Measurements from ENCODE around the gene EFR3B. TPM values are rescaled to one million over a fixed set of nuclear protein-coding genes. Genes with fewer than 3 reads are reported as not detected.
A peak's percentile ranks its signal among the peaks of the same experiment; 100 is the strongest.

Gene EFR3B
- total RNA-seq, 2 donors from 2014 or later, result 0.98 to 3.2 TPM

DNA sequence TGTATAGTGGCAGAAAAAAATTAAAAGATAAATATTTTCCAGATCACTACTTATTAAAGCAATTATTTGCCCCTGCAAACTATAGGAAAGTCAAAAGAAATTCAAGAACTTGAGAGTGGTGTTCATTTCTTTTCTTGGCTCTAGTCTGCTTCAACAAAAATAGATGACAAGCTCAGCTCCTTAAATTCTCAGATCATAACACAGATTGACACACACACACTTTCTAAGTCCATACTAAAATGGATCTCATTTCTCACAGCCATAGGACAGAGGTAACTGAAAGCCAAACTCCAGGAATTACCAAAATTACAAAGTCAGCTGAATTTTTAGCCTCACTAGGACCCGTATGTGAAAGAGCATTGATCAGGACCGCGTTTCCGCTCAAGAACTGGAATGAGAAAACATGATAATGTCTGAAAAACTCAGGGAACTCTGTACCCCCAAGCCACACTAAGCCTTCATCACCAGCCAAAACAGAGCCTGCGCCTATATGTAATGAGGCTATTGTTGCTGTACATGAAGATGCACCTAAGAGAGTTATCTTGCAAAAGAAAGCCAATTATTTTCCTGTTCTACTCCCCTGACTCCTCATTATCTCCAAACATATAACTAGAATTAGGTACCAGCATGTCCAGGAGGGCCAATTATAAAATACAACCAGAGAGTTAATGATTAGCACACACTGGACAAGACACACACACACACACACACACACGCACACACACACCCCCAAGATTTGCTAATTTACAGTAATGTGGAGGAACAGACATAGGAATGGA, 16.5 kb upstream of the EFR3B start:
- Mint-ChIP-seq H3K9me3 (no peaks in the 10 kb centered on the region), H3K4me3 (no peak overlapping the region), H3K4me1 (ENCODE audit: low read depth in 2 of 2) (no peaks in the 10 kb centered on the region), H3K36me3 (no peaks in the 10 kb centered on the region), H3K27ac (no peak overlapping the region), H3K27me3 (peaks cover 12 to 13% of the 10 kb centered on the region in 2 donors)
- ATAC-seq (no peak), DNase-seq (ENCODE audit: low spot score) (no peak)

DNA sequence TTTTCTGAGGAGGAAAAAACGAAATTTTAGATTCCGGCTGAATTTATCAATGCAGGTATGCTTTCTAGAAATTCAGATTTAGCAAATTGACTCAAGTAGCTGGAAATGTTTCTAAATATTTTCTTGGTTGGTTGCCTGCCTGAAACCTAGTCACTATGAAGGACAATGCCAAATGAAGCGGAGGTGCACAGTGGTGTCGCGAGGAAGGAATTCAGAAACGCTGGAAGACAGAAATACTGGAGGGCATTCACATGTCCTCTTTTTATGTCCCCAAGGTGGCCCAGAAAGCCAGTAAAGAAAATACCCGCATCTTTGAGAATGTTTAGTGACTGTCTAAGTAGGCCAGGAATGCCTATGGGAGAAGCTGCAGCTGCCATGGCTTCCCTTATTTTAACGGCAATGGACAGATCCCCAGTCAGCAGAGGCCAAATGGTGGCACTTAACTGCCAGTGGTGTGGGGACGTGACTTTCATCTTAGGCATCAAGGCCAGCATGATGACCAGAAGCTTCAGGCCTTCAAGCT, 15.8 kb upstream of the EFR3B start:
- Mint-ChIP-seq H3K36me3 (no peaks in the 10 kb centered on the region), H3K9me3 (no peaks in the 10 kb centered on the region), H3K4me1 (ENCODE audit: low read depth in 2 of 2) (no peaks in the 10 kb centered on the region), H3K4me3 (no peak overlapping the region), H3K27ac (no peak overlapping the region), H3K27me3 (peaks cover 12 to 13% of the 10 kb centered on the region in 2 donors)
- ATAC-seq (no peak), DNase-seq (ENCODE audit: low spot score) (no peak)

DNA sequence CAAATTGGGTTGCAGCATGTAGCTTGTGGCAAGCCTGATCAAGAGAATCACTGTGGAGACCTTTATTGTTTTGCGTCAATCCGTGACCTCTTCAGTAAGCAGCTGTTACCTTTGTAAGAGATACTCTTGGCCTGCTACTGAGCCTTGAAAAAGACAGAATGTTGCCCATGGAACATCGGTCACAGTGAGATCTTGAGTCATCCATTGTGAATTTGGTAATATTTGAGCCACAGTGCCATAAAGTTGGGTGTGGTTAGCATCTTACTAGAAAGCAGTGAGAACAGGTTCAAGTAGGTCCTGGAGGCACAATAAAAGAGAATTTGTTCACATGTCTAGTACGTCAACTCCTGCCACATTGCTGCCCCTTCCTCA, 12.7 kb upstream of the EFR3B start:
- H3K27me3 Mint-ChIP-seq, result peaks cover 4 to 7% of the 10 kb centered on the region in 2 donors
- ATAC-seq (no peak), DNase-seq (ENCODE audit: low spot score) (no peak)
- H3K27ac Mint-ChIP-seq, result no peak overlapping the region
- no peaks in the 10 kb centered on the region for H3K9me3 Mint-ChIP-seq
- H3K36me3 Mint-ChIP-seq, result no peaks in the 10 kb centered on the region
- no peak overlapping the region for H3K4me3 Mint-ChIP-seq
- H3K4me1 Mint-ChIP-seq (ENCODE audit: low read depth in 2 of 2), result no peaks in the 10 kb centered on the region

DNA sequence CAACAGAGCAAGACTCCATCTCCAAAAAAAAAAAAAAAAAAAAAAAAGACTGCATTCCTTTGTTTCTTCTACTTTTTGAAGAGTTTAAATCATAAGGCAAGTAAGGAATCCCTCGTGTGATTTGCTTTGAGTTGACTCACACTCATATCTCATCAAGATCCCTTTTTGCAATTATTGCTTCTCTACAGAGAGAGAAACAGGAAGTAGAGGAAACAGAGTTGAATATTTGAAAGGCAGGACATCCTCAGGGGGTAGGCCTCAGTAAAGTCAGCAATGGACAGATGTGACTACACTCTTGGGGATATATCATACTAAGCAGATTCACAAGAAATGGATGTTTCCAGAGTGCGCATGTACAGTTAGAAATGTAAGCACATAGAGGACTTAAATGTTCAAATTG, 11.2 kb upstream of the EFR3B start:
- H3K27ac Mint-ChIP-seq, result no peak overlapping the region

DNA sequence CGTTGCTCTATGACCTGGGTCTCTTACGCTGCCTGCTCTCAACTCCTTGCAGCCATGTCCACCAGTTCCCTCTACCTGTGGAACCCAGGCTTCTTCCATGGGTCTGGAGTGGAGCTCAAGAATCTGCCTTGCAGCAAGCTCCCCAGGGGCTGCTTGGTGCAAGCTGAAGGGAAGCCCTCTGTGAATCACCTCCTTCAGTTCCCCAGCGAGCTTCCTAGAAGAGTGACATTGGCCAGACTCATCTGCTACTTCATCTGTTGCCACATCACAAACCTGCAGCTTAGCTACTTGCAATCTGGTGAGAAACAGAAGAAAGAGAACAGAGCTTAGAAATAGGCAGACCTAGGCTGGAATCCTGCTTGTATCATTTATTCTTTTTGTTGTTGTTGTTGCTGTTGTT, 9.8 kb upstream of the EFR3B start:
- Mint-ChIP-seq H3K27me3 (peaks cover 6 to 8% of the 10 kb centered on the region in 2 donors), H3K4me1 (ENCODE audit: low read depth in 2 of 2) (no peaks in the 10 kb centered on the region), H3K4me3 (no peak overlapping the region), H3K9me3 (no peaks in the 10 kb centered on the region), H3K36me3 (no peaks in the 10 kb centered on the region), H3K27ac (no peak overlapping the region)
- no peak for DNase-seq (ENCODE audit: low spot score)
- ATAC-seq, result no peak

More for the DNA sequence above, 11.2 kb upstream of the EFR3B start:
- ATAC-seq (no peak), DNase-seq (ENCODE audit: low spot score) (no peak)
- Mint-ChIP-seq H3K36me3 (no peaks in the 10 kb centered on the region), H3K4me3 (no peak overlapping the region), H3K27me3 (peaks cover 2 to 8% of the 10 kb centered on the region in 2 donors), H3K9me3 (no peaks in the 10 kb centered on the region), H3K4me1 (ENCODE audit: low read depth in 2 of 2) (no peaks in the 10 kb centered on the region)

DNA sequence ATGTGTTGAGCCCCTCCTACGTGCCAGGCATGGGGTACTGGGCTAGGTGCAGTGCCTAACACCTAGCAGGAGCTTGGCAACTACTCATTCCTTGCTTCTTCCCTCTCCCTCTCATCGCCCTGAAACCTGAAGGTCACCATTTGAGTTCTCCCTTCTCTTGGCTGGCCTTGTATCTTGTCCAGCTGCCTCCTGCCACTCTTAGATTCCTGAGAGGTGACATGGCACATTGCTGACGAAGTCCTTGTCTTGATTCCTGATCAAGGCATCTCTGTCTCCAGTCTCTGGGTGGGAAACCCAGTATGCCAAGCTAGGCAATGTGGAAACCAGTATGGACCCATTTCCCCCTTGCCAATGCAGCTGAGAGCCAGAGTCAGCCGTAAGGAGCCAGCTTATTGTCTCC, 9.0 kb upstream of the EFR3B start:
- Mint-ChIP-seq H3K4me1 (ENCODE audit: low read depth in 2 of 2) (no peaks in the 10 kb centered on the region), H3K4me3 (no peak overlapping the region), H3K9me3 (no peaks in the 10 kb centered on the region), H3K36me3 (no peaks in the 10 kb centered on the region), H3K27me3 (peaks cover 4 to 8% of the 10 kb centered on the region in 2 donors), H3K27ac (no peak overlapping the region)
- ATAC-seq (no peak), DNase-seq (ENCODE audit: low spot score) (no peak)

DNA sequence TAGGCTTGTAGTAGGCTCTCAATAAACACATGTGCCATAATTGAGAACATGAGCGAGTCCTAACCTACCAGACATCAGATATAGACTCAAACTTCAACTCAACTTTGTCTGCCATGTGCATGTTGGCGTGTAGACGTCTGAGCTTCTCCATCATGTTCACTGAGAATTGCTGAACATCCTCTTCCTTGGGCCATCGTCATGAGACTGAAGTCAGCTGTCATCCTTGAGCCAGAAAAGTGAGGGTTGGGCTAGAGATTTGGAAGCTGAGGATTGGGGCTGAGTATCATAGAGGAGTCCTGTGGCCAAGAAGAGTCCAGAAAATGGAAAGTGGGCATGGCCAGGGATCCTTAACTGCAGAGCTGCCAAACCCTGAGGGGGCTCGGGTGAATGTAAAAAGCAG, 7.8 kb upstream of the EFR3B start:
- ATAC-seq (no peak), DNase-seq (ENCODE audit: low spot score) (no peak)
- Mint-ChIP-seq H3K27ac (no peak overlapping the region), H3K9me3 (no peaks in the 10 kb centered on the region), H3K36me3 (no peaks in the 10 kb centered on the region), H3K4me3 (no peak overlapping the region), H3K27me3 (peaks cover 4 to 8% of the 10 kb centered on the region in 2 donors), H3K4me1 (ENCODE audit: low read depth in 2 of 2) (no peaks in the 10 kb centered on the region)

DNA sequence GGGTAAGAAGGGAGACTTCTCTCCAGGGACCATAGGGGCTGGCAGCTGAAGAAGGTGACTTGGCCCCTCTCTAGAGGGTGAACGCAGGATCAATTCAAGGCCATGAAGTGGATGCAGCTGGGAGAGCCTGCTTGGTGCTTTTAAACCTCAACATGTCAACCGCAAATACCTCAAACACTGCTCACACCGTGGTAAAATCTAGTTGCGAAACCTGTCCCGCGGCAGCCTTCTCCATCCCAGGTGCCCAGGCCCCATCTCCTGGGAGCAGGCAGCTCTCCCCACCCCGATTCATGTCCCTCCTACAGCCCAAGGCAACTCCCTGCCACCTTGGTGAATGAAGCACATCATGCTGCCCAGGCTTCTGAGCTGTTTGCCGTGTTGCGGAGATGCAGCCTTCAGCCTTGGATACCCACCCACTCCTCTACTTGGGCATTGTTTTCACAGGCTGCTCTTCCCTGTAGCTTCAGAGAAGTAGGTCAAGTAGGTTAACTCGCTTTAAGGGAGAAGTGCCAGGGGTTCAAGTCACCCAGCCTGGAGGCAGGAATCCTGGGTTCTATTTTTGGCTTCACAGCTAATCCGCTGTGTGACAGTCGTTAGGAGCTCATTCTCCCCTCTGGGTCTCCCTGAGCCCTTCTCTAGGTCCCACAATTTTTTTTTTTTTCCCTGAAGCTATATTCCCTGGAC, 6.2 kb upstream of the EFR3B start:
- H3K4me3 Mint-ChIP-seq, result no peak overlapping the region
- H3K27me3 Mint-ChIP-seq, result peaks cover 7 to 15% of the 10 kb centered on the region in 2 donors
- ATAC-seq (no peak), DNase-seq (ENCODE audit: low spot score) (no peak)
- no peaks in the 10 kb centered on the region for H3K36me3 Mint-ChIP-seq
- H3K27ac Mint-ChIP-seq, result no peak overlapping the region
- H3K4me1 Mint-ChIP-seq (ENCODE audit: low read depth in 2 of 2), result no peaks in the 10 kb centered on the region
- H3K9me3 Mint-ChIP-seq, result no peaks in the 10 kb centered on the region

DNA sequence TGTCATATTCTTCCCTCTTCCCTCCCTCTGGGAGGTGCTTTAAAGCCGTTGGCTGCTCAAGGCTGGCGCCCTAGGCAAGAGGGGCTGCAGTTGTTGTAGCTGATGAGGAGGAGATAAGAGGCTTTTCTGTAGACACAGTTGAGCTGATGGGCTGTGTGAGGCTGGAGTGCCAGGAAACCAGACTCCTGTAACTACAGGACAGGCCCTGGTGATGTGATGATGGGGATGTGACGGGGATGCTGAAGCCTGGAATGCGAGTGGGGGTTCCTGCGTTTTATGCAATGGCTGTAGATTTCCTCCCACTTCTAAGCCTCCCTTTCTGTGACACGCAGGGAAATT, 5.7 kb upstream of the EFR3B start:
- peaks cover 2% of the 10 kb centered on the region in 2 donors for H3K4me1 Mint-ChIP-seq (ENCODE audit: low read depth in 2 of 2)
- no peak for ATAC-seq
- no peaks in the 10 kb centered on the region for H3K9me3 Mint-ChIP-seq
- peaks cover 8 to 15% of the 10 kb centered on the region in 2 donors for H3K27me3 Mint-ChIP-seq
- H3K4me3 Mint-ChIP-seq, result no peak overlapping the region
- H3K36me3 Mint-ChIP-seq, result no peaks in the 10 kb centered on the region
- DNase-seq (ENCODE audit: low spot score), result no peak
- H3K27ac Mint-ChIP-seq, result no peak overlapping the region

DNA sequence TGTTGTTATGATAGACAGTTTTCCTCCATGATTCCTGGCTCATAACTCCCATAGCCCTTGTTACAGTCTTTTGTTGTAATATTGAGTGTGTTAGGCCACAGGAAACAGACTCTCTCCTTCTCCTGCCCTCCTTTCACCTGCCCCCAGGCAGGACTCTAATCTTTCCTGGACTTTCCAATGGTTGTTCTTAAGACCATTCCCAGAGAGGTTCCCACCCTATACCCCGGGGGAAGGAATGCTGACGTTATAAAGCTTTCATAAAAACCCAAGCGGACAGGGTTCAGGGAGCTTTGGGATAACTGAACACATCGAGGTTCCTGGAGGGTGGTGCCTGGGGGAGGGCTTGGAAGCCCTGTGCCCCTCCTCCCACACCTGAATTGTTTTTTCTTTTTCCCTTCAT, 2.8 kb upstream of the EFR3B start:
- peaks cover 17 to 20% of the 10 kb centered on the region in 2 donors for H3K4me1 Mint-ChIP-seq (ENCODE audit: low read depth in 2 of 2)
- H3K27me3 Mint-ChIP-seq, result peaks cover 18 to 22% of the 10 kb centered on the region in 2 donors
- no peaks in the 10 kb centered on the region for H3K36me3 Mint-ChIP-seq
- H3K9me3 Mint-ChIP-seq, result no peaks in the 10 kb centered on the region
- no peak overlapping the region for H3K4me3 Mint-ChIP-seq
- ATAC-seq, result no peak
- no peak overlapping the region for H3K27ac Mint-ChIP-seq
- DNase-seq (ENCODE audit: low spot score), result no peak

DNA sequence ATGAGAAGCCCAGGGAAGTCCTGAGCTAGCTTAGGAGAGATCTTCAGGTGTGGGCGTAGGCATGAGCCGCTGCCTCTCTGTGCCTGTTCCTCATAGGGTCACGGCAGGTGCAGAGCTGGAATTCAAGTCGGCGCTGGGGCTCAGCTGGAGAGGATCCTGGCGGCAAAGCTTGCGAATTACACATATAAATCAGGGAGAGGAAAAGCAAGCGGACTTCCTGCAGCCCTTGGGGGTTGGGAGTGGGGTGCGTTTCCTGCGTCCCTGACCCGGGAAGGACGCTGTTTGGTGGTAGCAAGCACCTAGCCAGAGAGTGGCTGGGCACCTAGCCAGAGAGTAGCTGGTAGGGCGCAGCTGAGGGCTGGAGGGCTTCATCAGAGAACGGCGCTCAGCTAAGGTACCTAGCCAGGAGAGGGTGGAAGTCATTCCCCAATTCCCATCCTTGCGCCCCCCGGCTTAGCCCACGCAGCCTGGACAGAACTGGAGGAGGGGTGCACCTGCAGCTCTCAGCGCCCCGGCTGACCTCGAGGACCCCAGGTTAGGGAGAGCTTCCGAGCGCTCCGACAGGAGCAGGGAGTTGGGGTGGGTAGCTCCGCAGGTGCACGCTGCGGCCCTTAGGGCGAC, 459 bp upstream of the EFR3B start:
- H3K27me3 Mint-ChIP-seq, result peaks cover 22 to 33% of the 10 kb centered on the region in 2 donors

DNA sequence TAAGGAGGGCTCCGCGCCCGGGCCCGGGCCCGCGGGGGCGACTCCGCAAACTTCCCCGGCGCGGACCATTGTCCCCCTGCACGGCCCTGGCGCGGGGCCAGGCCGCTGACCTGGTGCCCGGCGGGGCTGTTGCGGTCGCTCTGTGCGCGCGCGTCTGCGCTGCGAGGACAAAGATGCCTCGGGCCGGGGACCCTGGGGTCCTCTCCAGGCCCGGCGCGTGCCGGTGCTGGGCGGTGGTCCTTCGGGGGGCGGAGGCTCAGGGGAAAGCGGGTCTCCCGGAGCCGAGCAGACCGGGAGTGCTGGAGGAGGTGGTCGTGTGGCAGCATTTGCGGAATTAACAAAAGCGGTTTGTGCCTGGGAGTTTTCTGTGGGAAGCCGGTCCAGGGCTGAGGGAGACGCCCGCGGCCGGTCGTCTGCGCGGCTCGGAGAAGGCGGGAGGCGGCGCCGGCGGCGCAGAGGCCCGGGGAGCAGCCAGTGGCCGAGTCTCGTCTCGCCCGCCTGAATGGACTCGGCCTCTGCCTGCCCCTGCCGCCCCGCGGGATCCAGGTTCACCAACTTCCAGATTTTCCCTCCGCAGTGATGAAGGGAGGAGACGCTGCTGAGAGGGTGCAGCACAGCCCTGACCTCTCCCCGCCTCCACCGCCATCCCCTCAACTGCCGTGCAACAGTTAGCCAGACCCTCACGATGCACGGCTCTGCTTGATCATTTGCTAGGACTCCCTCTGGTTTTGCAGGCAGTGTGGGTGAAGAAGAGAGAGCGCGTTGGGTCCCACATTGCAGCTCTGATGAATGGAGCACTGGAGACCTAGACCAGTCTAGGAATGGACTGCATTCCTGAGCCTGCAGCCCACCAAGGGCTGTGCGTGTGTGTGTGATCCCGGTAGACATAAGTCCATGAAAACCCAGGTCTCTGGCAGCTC, 705 bp downstream of the EFR3B start:
- no peak for ATAC-seq
- no peak for DNase-seq (ENCODE audit: low spot score)

More for the DNA sequence above, 459 bp upstream of the EFR3B start:
- H3K4me1 Mint-ChIP-seq (ENCODE audit: low read depth in 2 of 2), result peaks cover 24 to 26% of the 10 kb centered on the region in 2 donors
- H3K4me3 Mint-ChIP-seq, result peak overlapping the region; percentile 72
- no peak for ATAC-seq
- no peaks in the 10 kb centered on the region for H3K36me3 Mint-ChIP-seq
- no peaks in the 10 kb centered on the region for H3K9me3 Mint-ChIP-seq
- H3K27ac Mint-ChIP-seq, result no peak overlapping the region
- no peak for DNase-seq (ENCODE audit: low spot score)

DNA sequence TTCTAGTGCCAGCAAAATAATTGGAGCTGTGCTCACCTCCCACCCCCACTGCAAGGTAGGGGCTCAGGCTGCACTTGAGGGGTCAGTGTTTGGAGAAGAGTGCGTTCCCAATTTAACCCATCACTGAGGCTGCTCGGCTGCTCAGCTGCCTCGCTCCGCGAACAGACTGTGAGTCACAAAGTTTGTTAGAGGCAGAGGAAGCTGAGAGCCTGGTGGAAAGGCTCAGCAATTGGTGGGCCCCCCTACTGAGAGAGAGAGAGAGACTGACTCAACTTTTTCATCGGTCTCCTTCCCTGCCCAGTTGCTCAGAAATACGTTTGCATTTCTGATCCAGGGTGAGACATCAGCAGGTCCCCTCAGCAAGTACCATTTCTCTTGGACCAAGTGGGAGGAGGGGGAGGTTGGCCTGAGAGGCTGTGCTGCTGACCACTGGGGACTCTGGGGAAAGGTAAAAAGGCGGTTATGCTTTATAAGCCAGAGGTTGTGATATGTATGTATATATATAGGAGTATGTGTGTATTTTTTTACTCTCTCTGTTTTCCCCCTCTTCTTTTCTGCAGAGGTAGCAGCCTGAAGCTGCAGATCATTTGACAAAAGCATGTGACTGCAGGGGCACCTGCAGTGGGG, 1.5 kb downstream of the EFR3B start:
- peaks cover 24 to 26% of the 10 kb centered on the region in 2 donors for H3K4me1 Mint-ChIP-seq (ENCODE audit: low read depth in 2 of 2)
- peak overlapping the region; percentile 63 to 78 for H3K27ac Mint-ChIP-seq
- H3K4me3 Mint-ChIP-seq, result peak overlapping the region; percentile 87
- ATAC-seq (peak in 1 of 2 donors; percentile 43), DNase-seq (ENCODE audit: low spot score) (no peak)
- no peaks in the 10 kb centered on the region for H3K9me3 Mint-ChIP-seq
- H3K27me3 Mint-ChIP-seq, result peaks cover 24 to 33% of the 10 kb centered on the region in 2 donors
- no peaks in the 10 kb centered on the region for H3K36me3 Mint-ChIP-seq

More for the DNA sequence above, 705 bp downstream of the EFR3B start:
- peaks cover 24 to 33% of the 10 kb centered on the region in 2 donors for H3K27me3 Mint-ChIP-seq
- peak overlapping the region; percentile 87 for H3K4me3 Mint-ChIP-seq
- H3K27ac Mint-ChIP-seq, result peak overlapping the region; percentile 63 to 78
- no peaks in the 10 kb centered on the region for H3K36me3 Mint-ChIP-seq
- no peaks in the 10 kb centered on the region for H3K9me3 Mint-ChIP-seq
- peaks cover 24 to 26% of the 10 kb centered on the region in 2 donors for H3K4me1 Mint-ChIP-seq (ENCODE audit: low read depth in 2 of 2)

All from natural killer cell treated with Interleukin-12 subunit alpha and Interleukin-12 subunit beta and Interleukin-15 and Interleukin-18, amount 100 ng/mL, for 72 hours (primary cell).